Endothelial cell of umbilical vein (primary cell): ENCODE data around the gene ARSB. TPM values are rescaled to one million over a fixed set of nuclear protein-coding genes. Genes with fewer than 3 reads are reported as not detected.

Experiments used
- BruUV-seq: library from RNA; stranded (reverse); fragments of 400-500 nt; replicated peaks from 2 replicates; lab custom pipeline; 2021; lab: Mats Ljungman, UMichigan
- CTCF ChIA-PET: fragments of 300-600, 350-600 bp; sonication (Branson Sonifier 250); formaldehyde crosslinking; loops from one replicate; lab custom pipeline; 2021; ENCODE audit warnings: antibody characterized with exemption, inconsistent platforms; lab: Charles Lee
- POLR2A ChIA-PET: fragments of 300-600, 350-600 bp; sonication (Branson Sonifier 250); formaldehyde crosslinking; loops from one replicate; lab custom pipeline; 2021; ENCODE audit warnings: antibody characterized with exemption, inconsistent platforms; lab: Charles Lee
- DNase-seq: peaks from one replicate; pipeline ENCODE4 v3.0.0-alpha.2; 2011; ENCODE audit warnings: low read depth, low spot score
- FAIRE-seq: peaks from 2 replicates; lab custom pipeline; 2011; peaks lifted over from hg19 to GRCh38; lab: Jason Lieb, UNC
- H2AFZ ChIP-seq: 2 replicates; pipeline ENCODE4 v1.6.0; 2012; ENCODE audit warnings: low read depth, low read length, control low read depth, inconsistent platforms
- H3K27ac ChIP-seq: 2 replicates; pipeline ENCODE4 v1.5.1; 2011; ENCODE audit warnings: low read depth, mild to moderate bottlenecking, control low read depth, low read length, moderate library complexity; ENCODE audit not compliant: insufficient read depth
- H3K27me3 ChIP-seq, 2 experiments: 2 replicates each; pipeline versions ENCODE4 v1.6.0 to v1.6.1; 2011; ENCODE audit warnings: low read length in 2 of 2, mixed read lengths in 1 of 2; ENCODE audit not compliant: control insufficient read depth in 2 of 2, insufficient read depth in 2 of 2
- H3K36me3 ChIP-seq, 2 experiments: 2 replicates in 1 of 2; 3 replicates in 1 of 2; pipeline ENCODE4 v1.5.1; 2011; ENCODE audit warnings: low read length in 2 of 2, mild to moderate bottlenecking in 1 of 2, moderate library complexity in 1 of 2; ENCODE audit not compliant: control insufficient read depth in 2 of 2, insufficient read depth in 2 of 2; ENCODE audit errors: extremely low read depth in 1 of 2
- H3K4me1 ChIP-seq: 3 replicates; pipeline ENCODE4 v1.5.1; 2011; ENCODE audit warnings: mild to moderate bottlenecking, low read length; ENCODE audit not compliant: control insufficient read depth, insufficient read depth; ENCODE audit errors: extremely low read depth
- H3K4me2 ChIP-seq: 2 replicates; pipeline ENCODE4 v1.6.1; 2011; ENCODE audit warnings: low read length, control low read depth, mixed read lengths; ENCODE audit not compliant: insufficient read depth
- H3K4me3 ChIP-seq, 3 experiments: fragments of 200-600 bp in 1 of 3; sonication (generic), shearing (Covaris generic) in 1 of 3; replicated peaks in 1 of 3; 2 replicates each; pipeline ENCODE4 v1.5.1; 2011 to 2016; ENCODE audit warnings: control low read depth in 3 of 3, low read length in 3 of 3, mild to moderate bottlenecking in 2 of 3, inconsistent platforms in 1 of 3, low read depth in 1 of 3, moderate library complexity in 1 of 3; ENCODE audit not compliant: insufficient read depth in 1 of 3
- H3K79me2 ChIP-seq: 2 replicates; pipeline ENCODE4 v1.6.0; 2012; ENCODE audit warnings: low read length, inconsistent platforms; ENCODE audit not compliant: control insufficient read depth, insufficient read depth
- H3K9ac ChIP-seq: replicated peaks from 2 replicates; pipeline ENCODE3; 2011; ENCODE audit warnings: low read length, control low read depth; ENCODE audit not compliant: insufficient read depth; ENCODE audit errors: extremely low read depth
- H3K9me1 ChIP-seq: replicated peaks from 3 replicates; pipeline ENCODE4 v1.6.0; 2011; ENCODE audit warnings: mild to moderate bottlenecking, low read length; ENCODE audit not compliant: control insufficient read depth, insufficient read depth; ENCODE audit errors: extremely low read depth
- H3K9me3 ChIP-seq: replicated peaks from 2 replicates; pipeline ENCODE4 v1.5.1; 2012; ENCODE audit warnings: low read length, inconsistent platforms; ENCODE audit not compliant: control insufficient read depth, insufficient read depth
- H4K20me1 ChIP-seq: replicated peaks from 2 replicates; pipeline ENCODE3; 2011; ENCODE audit warnings: mild to moderate bottlenecking, low read length; ENCODE audit not compliant: control insufficient read depth, insufficient read depth; ENCODE audit errors: extremely low read depth
- EZH2 ChIP-seq: IDR thresholded peaks from 2 replicates; pipeline ENCODE4 v1.6.1; 2012; ENCODE audit warnings: borderline replicate concordance, low read depth, mild to moderate bottlenecking, moderate library complexity, low read length, inconsistent platforms; ENCODE audit not compliant: severe bottlenecking
- FOS ChIP-seq: IDR thresholded peaks from 2 replicates; pipeline ENCODE4 v1.6.1; 2011; ENCODE audit warnings: mild to moderate bottlenecking, low read length, moderate library complexity, borderline replicate concordance; ENCODE audit not compliant: insufficient read depth
- GATA2 ChIP-seq: IDR thresholded peaks from 2 replicates; pipeline ENCODE4 v1.7.0; 2011; ENCODE audit warnings: low read depth, mild to moderate bottlenecking, moderate library complexity, mixed read lengths, low read length; ENCODE audit not compliant: insufficient read length, insufficient read depth
- JUN ChIP-seq: IDR thresholded peaks from 2 replicates; pipeline ENCODE4 v1.6.1; 2011; ENCODE audit warnings: borderline replicate concordance, low read depth; ENCODE audit not compliant: insufficient read length, insufficient read depth
- MYC ChIP-seq: IDR thresholded peaks from one replicate; pipeline ENCODE4 v1.6.1; 2011; ENCODE audit warnings: mild to moderate bottlenecking, low read depth, low read length
- POLR2A ChIP-seq: IDR thresholded peaks from 2 replicates; pipeline ENCODE4 v1.6.1; 2012; ENCODE audit warnings: low read depth, mild to moderate bottlenecking, control low read depth, low read length
- POLR2AphosphoS5 ChIP-seq: IDR thresholded peaks from 2 replicates; pipeline ENCODE4 v1.6.1; 2012; ENCODE audit warnings: low read depth, mild to moderate bottlenecking, control low read depth, low read length, moderate library complexity; ENCODE audit not compliant: insufficient read depth
- dilution Hi-C: fragments of 300-500 bp; cut with MboI; formaldehyde crosslinking; loops from one replicate; pipeline ENCODE4 v1.15.0; 2019; ENCODE audit warnings: low sequenced_read_pairs; ENCODE audit not compliant: extremely low pct_ligation_motif_present
- intact Hi-C: fragments of 100-400 bp; cut with micrococcal nuclease; formaldehyde crosslinking; loops from one replicate; pipeline ENCODE4 v1.10.0; 2022
- polyA plus RNA-seq, 4 experiments: library from polyadenylated mRNA; depleted of rRNA in 3 of 4; stranded (reverse) in 3 of 4; unstranded in 1 of 4; fragments of >200 nt; gene quantifications; 2 replicates each; pipeline versions ENCODE4 v1.2.1 to v1.2.3, GENCODE V29; 2011 to 2012; ENCODE audit warnings: missing spikeins in 1 of 4
- total RNA-seq: library from RNA; stranded (reverse); gene quantifications from 2 replicates; pipeline ENCODE4 v1.2.3, GENCODE V29; 2021
- TF ChIP-seq, protein P1 (sequence below): IDR thresholded peaks from 2 replicates; pipeline ENCODE4 v1.6.1; 2011; ENCODE audit not compliant: insufficient read depth, insufficient read length
- TF ChIP-seq, protein P2 (sequence below), 2 donors: IDR thresholded peaks; 1 replicate in 1 of 2; 2 replicates in 1 of 2; pipeline ENCODE4 v1.5.1; 2011; ENCODE audit warnings: low read length in 2 of 2, mild to moderate bottlenecking in 2 of 2, moderate library complexity in 2 of 2, control low read depth in 1 of 2, inconsistent platforms in 1 of 2, low read depth in 1 of 2; ENCODE audit not compliant: insufficient read depth in 1 of 2; ENCODE audit errors: extremely low read depth in 1 of 2

Gene ARSB
- total and polyA plus RNA-seq, 2 donors (not counting 3 experiments of a cell fraction or from before 2014, with no cell fraction given): 17.2 to 25.8 TPM

DNA sequence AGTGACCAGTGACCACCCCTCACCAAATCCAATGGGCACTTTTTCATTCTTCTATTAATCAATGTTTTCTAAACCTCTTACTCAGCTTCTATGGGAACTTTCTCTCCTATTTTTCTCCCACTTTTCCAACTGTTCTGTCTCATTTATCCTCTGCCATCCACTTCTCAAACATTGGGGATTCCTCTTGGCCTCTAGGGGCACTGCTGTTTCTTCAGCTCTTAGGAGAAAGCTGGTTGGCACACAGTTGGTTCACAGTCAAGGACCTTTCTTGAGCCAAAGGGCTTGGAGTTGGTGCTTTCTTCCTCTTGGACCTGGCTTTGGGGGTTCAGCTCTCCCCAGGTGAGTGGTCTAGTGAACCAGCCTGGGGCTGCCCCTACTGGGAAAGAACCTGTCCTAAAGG is 224.3 kb downstream of the ARSB start:
- Histone ChIP-seq H3K4me1 (no peaks in the 10 kb centered on the region), H3K27ac (no peak overlapping the region), H3K27me3 (peaks cover 10 to 15% of the 10 kb centered on the region in 2 experiments), H3K36me3 (no peaks in the 10 kb centered on the region), H3K4me3 (no peak overlapping the region), H3K9ac (no peak overlapping the region), H3K9me3 (no peaks in the 10 kb centered on the region), H3K79me2 (no peaks in the 10 kb centered on the region), H4K20me1 (no peaks in the 10 kb centered on the region), H2AFZ (no peak overlapping the region), H3K4me2 (no peak overlapping the region), H3K9me1 (no peaks in the 10 kb centered on the region)
- no peak for DNase-seq
- CTCF ChIA-PET: interaction anchor here (0.7 to 1.8 kb wide), 3 partner anchors 13 to 70 kb away, joined by 3 to 5 read pairs (median 4); no protein-coding TSS in a partner anchor
- POLR2A ChIA-PET: no interaction called here
- no TSS peak for BruUV-seq
- intact Hi-C loops (no loop called here), dilution Hi-C loops (no loop called here)
- no peak for TF ChIP-seq FOS
- TF ChIP-seq, protein P1, sequence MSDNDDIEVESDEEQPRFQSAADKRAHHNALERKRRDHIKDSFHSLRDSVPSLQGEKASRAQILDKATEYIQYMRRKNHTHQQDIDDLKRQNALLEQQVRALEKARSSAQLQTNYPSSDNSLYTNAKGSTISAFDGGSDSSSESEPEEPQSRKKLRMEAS: no peak
- TF ChIP-seq, protein P2, sequence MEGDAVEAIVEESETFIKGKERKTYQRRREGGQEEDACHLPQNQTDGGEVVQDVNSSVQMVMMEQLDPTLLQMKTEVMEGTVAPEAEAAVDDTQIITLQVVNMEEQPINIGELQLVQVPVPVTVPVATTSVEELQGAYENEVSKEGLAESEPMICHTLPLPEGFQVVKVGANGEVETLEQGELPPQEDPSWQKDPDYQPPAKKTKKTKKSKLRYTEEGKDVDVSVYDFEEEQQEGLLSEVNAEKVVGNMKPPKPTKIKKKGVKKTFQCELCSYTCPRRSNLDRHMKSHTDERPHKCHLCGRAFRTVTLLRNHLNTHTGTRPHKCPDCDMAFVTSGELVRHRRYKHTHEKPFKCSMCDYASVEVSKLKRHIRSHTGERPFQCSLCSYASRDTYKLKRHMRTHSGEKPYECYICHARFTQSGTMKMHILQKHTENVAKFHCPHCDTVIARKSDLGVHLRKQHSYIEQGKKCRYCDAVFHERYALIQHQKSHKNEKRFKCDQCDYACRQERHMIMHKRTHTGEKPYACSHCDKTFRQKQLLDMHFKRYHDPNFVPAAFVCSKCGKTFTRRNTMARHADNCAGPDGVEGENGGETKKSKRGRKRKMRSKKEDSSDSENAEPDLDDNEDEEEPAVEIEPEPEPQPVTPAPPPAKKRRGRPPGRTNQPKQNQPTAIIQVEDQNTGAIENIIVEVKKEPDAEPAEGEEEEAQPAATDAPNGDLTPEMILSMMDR (IDR thresholded peaks at IDR 0.05; ENCODE audit: extremely low read depth in 1 of 2, insufficient read depth in 1 of 2, low read depth in 1 of 2, low read length in 2 of 2): peak in 1 of 2 donors; percentile 22
- no peak for FAIRE-seq

DNA sequence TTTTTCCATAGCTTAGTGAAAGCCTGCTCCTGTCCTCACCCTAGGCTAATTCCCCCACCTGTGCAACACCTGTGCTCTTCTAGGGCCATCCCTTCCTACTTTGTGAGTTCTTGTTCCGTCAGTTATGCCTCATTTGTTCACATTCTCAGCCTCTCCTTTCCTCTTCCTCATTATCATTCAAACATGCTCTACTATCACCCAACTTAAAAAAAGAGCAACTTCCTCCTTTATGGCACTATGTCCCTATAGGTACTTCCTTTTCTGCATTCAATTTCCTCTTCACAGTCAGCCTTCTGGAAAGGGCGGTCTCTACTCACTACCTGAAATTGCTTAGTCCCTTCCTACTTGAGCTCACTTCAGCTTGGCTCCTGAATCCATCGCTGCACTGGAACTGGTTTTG is 224.7 kb downstream of the ARSB start:
- intact Hi-C loops (no loop called here), dilution Hi-C loops (no loop called here)
- Histone ChIP-seq H3K4me1 (no peaks in the 10 kb centered on the region), H2AFZ (no peak overlapping the region), H3K9me3 (no peaks in the 10 kb centered on the region), H3K36me3 (no peaks in the 10 kb centered on the region), H3K9ac (no peak overlapping the region), H4K20me1 (no peaks in the 10 kb centered on the region), H3K79me2 (no peaks in the 10 kb centered on the region), H3K27ac (no peak overlapping the region), H3K4me2 (no peak overlapping the region), H3K27me3 (peaks cover 8 to 15% of the 10 kb centered on the region in 2 experiments), H3K4me3 (no peak overlapping the region), H3K9me1 (no peaks in the 10 kb centered on the region)
- CTCF ChIA-PET: interaction anchor here (1.8 kb wide), 1 partner anchor 18 kb away, joined by 4 read pairs; no protein-coding TSS in a partner anchor
- FAIRE-seq (no peak), DNase-seq (no peak)
- TF ChIP-seq, protein P1: no peak
- no peak for TF ChIP-seq JUN
- no peak for TF ChIP-seq POLR2A
- TF ChIP-seq POLR2AphosphoS5: no peak
- TF ChIP-seq, protein P2 (IDR thresholded peaks at IDR 0.05; ENCODE audit: extremely low read depth in 1 of 2, insufficient read depth in 1 of 2, low read depth in 1 of 2, low read length in 2 of 2): no peak
- TF ChIP-seq EZH2: no peak
- no peak for TF ChIP-seq GATA2
- TF ChIP-seq FOS: no peak
- no peak for TF ChIP-seq MYC
- POLR2A ChIA-PET: no interaction called here
- BruUV-seq: no TSS peak
